ENCODE measurements around the gene UBE3B. TPM values are rescaled to one million over a fixed set of nuclear protein-coding genes. Genes with fewer than 3 reads are reported as not detected.

Gene UBE3B
- total RNA-seq, 1 donor from 2014 or later, result 34.4 TPM

- Histone ChIP-seq H3K4me3 (ENCODE audit: insufficient read depth, low read depth, low read length) (no peak overlapping the region), H3K36me3 (ENCODE audit: insufficient read depth, low read length) (peaks cover 9% of the 10 kb centered on the region), H3K9ac (ENCODE audit: low read length) (peak overlapping the region; percentile 94), H4K20me1 (ENCODE audit: insufficient read depth, low read length) (peaks cover 64% of the 10 kb centered on the region), H3K9me3 (ENCODE audit: insufficient read depth, low read depth, low read length) (no peaks in the 10 kb centered on the region), H3K4me1 (ENCODE audit: insufficient read depth, low read length) (peaks cover 24% of the 10 kb centered on the region), H3K79me2 (ENCODE audit: insufficient read depth, low read length) (peaks cover 98% of the 10 kb centered on the region), H2AFZ (ENCODE audit: low read depth, low read length) (no peak overlapping the region), H3K4me2 (ENCODE audit: low read length) (peak overlapping the region; percentile 96), H3K27ac (ENCODE audit: low read depth, low read length) (no peak overlapping the region), H3K27me3 (ENCODE audit: insufficient read depth, low read length) (no peaks in the 10 kb centered on the region)
- DNase-seq (ENCODE audit: low read depth), result no peak
- FAIRE-seq, result no peak
- H3K27ac Mint-ChIP-seq (ENCODE audit: unreplicated experiment), result peak overlapping the region; percentile 12
- peaks cover 40% of the 10 kb centered on the region for H3K4me1 Mint-ChIP-seq (ENCODE audit: low read depth, unreplicated experiment)
- H3K27me3 Mint-ChIP-seq (ENCODE audit: low read depth, unreplicated experiment), result no peaks in the 10 kb centered on the region
- peaks cover 15% of the 10 kb centered on the region for H3K36me3 Mint-ChIP-seq (ENCODE audit: low read depth, unreplicated experiment)
- H3K4me3 Mint-ChIP-seq (ENCODE audit: unreplicated experiment), result peak overlapping the region; percentile 99
- TF ChIP-seq, protein P1, sequence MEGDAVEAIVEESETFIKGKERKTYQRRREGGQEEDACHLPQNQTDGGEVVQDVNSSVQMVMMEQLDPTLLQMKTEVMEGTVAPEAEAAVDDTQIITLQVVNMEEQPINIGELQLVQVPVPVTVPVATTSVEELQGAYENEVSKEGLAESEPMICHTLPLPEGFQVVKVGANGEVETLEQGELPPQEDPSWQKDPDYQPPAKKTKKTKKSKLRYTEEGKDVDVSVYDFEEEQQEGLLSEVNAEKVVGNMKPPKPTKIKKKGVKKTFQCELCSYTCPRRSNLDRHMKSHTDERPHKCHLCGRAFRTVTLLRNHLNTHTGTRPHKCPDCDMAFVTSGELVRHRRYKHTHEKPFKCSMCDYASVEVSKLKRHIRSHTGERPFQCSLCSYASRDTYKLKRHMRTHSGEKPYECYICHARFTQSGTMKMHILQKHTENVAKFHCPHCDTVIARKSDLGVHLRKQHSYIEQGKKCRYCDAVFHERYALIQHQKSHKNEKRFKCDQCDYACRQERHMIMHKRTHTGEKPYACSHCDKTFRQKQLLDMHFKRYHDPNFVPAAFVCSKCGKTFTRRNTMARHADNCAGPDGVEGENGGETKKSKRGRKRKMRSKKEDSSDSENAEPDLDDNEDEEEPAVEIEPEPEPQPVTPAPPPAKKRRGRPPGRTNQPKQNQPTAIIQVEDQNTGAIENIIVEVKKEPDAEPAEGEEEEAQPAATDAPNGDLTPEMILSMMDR (IDR thresholded peaks at IDR 0.05; ENCODE audit: insufficient read depth, low read depth, low read length), result no peak
- no peak for TF ChIP-seq EZH2 (IDR thresholded peaks at IDR 0.05; ENCODE audit: insufficient read depth, low read length)
- H3K9me3 Mint-ChIP-seq (ENCODE audit: unreplicated experiment), result no peaks in the 10 kb centered on the region
These were observed 2.3 kb upstream of the UBE3B start for GRCh38 chr12:109475121-109475520.

DNA sequence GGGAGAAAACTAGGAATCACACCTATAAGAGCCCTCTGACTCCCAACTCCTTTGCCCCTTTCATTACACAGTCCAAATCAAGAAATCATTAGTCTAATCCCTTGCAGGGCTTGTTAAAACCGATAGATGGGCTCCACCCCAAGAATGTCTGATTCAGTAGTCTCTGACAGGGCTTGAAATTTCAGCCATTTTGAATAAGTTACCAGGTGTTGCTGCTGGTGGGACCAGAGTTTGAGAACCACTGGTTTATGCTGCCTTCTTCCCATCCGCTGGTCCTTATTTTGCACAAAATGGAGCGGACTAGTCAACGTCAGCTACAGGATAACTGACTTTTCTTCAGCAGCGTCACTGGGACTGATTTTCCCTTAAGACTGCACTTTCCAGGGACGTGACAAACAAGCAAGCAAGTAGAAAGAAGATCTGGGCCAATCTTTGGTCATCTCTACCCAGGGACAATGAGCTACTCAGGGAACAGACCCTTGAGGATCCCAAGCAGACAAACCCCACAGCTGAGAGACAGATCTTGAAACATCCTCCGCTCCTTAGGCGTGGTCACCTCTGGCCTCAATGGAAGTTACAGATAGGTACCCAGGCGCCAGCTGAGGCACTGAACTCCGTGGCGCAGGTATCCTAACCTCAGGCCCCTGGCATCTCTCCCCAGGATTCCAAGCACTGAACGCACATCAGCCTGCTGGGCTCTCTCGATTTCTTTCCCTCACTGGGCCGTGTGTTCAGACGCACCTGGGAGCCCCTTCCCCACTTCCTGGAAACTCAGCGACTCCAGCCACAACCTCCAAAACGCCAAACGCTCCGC lies 1.2 kb upstream of the UBE3B start:
- H3K27ac ChIP-seq (ENCODE audit: low read depth, low read length), result peak overlapping the region; percentile 100
- no peak for TF ChIP-seq EZH2 (IDR thresholded peaks at IDR 0.05; ENCODE audit: insufficient read depth, low read length)
- TF ChIP-seq, protein P1 (IDR thresholded peaks at IDR 0.05; ENCODE audit: insufficient read depth, low read depth, low read length), result no peak
- no peak overlapping the region for H2AFZ ChIP-seq (ENCODE audit: low read depth, low read length)
- peaks cover 11% of the 10 kb centered on the region for H3K36me3 Mint-ChIP-seq (ENCODE audit: low read depth, unreplicated experiment)
- peak overlapping the region; percentile 99 for H3K4me3 Mint-ChIP-seq (ENCODE audit: unreplicated experiment)
- H3K9ac ChIP-seq (ENCODE audit: low read length), result peak overlapping the region; percentile 94
- FAIRE-seq (no peak), DNase-seq (ENCODE audit: low read depth) (no peak)
- H3K79me2 ChIP-seq (ENCODE audit: insufficient read depth, low read length), result peaks cover 94% of the 10 kb centered on the region
- no peaks in the 10 kb centered on the region for H3K27me3 Mint-ChIP-seq (ENCODE audit: low read depth, unreplicated experiment)
- H3K4me2 ChIP-seq (ENCODE audit: low read length), result peak overlapping the region; percentile 96
- H3K4me3 ChIP-seq (ENCODE audit: insufficient read depth, low read depth, low read length), result peak overlapping the region; percentile 99
- H3K9me3 Mint-ChIP-seq (ENCODE audit: unreplicated experiment), result no peaks in the 10 kb centered on the region
- H3K27ac Mint-ChIP-seq (ENCODE audit: unreplicated experiment), result peak overlapping the region; percentile 100
- peaks cover 53% of the 10 kb centered on the region for H4K20me1 ChIP-seq (ENCODE audit: insufficient read depth, low read length)
- peaks cover 30% of the 10 kb centered on the region for H3K4me1 Mint-ChIP-seq (ENCODE audit: low read depth, unreplicated experiment)
- H3K36me3 ChIP-seq (ENCODE audit: insufficient read depth, low read length), result peaks cover 4% of the 10 kb centered on the region
- H3K9me3 ChIP-seq (ENCODE audit: insufficient read depth, low read depth, low read length), result no peaks in the 10 kb centered on the region
- peaks cover 24% of the 10 kb centered on the region for H3K4me1 ChIP-seq (ENCODE audit: insufficient read depth, low read length)
- no peaks in the 10 kb centered on the region for H3K27me3 ChIP-seq (ENCODE audit: insufficient read depth, low read length)

DNA sequence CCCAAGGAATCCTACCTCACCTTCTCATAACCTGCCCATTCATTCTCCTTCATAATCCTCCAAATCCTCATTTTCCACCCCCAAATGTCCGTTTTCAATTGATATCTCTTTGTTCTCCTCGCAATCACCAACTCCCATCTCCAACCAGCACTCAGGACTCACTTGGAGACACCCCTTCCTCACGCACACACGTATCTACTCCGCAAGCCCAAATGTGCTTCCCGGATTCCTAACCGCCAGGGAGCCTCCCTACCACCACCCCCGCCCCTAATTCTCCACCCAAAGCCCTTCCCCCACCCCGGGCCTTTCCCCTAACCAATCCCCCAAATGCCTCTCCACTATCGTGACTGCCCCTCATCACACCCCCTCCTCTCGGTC lies 638 bp upstream of the UBE3B start:
- TF ChIP-seq, protein P1 (IDR thresholded peaks at IDR 0.05; ENCODE audit: insufficient read depth, low read depth, low read length), result no peak
- TF ChIP-seq EZH2 (IDR thresholded peaks at IDR 0.05; ENCODE audit: insufficient read depth, low read length), result no peak
- H3K27ac ChIP-seq (ENCODE audit: low read depth, low read length), result peak overlapping the region; percentile 100
- H3K9me3 ChIP-seq (ENCODE audit: insufficient read depth, low read depth, low read length), result no peaks in the 10 kb centered on the region
- peaks cover 11% of the 10 kb centered on the region for H3K36me3 Mint-ChIP-seq (ENCODE audit: low read depth, unreplicated experiment)
- H3K9ac ChIP-seq (ENCODE audit: low read length), result peak overlapping the region; percentile 94
- peak overlapping the region; percentile 99 for H3K4me3 ChIP-seq (ENCODE audit: insufficient read depth, low read depth, low read length)
- FAIRE-seq (no peak), DNase-seq (ENCODE audit: low read depth) (no peak)
- H3K9me3 Mint-ChIP-seq (ENCODE audit: unreplicated experiment), result no peaks in the 10 kb centered on the region
- peaks cover 88% of the 10 kb centered on the region for H3K79me2 ChIP-seq (ENCODE audit: insufficient read depth, low read length)
- peak overlapping the region; percentile 100 for H3K27ac Mint-ChIP-seq (ENCODE audit: unreplicated experiment)
- H3K36me3 ChIP-seq (ENCODE audit: insufficient read depth, low read length), result no peaks in the 10 kb centered on the region
- no peaks in the 10 kb centered on the region for H3K27me3 ChIP-seq (ENCODE audit: insufficient read depth, low read length)
- H3K27me3 Mint-ChIP-seq (ENCODE audit: low read depth, unreplicated experiment), result no peaks in the 10 kb centered on the region
- peaks cover 28% of the 10 kb centered on the region for H3K4me1 Mint-ChIP-seq (ENCODE audit: low read depth, unreplicated experiment)
- H3K4me2 ChIP-seq (ENCODE audit: low read length), result peak overlapping the region; percentile 96
- peak overlapping the region; percentile 98 for H2AFZ ChIP-seq (ENCODE audit: low read depth, low read length)
- peaks cover 47% of the 10 kb centered on the region for H4K20me1 ChIP-seq (ENCODE audit: insufficient read depth, low read length)
- H3K4me3 Mint-ChIP-seq (ENCODE audit: unreplicated experiment), result peak overlapping the region; percentile 99
- H3K4me1 ChIP-seq (ENCODE audit: insufficient read depth, low read length), result peaks cover 24% of the 10 kb centered on the region
